ENCODE results near the gene ITGA3. TPM values are rescaled to one million over a fixed set of nuclear protein-coding genes. Genes with fewer than 3 reads are reported as not detected.

Gene ITGA3
- total and polyA plus RNA-seq, 2 of the 13 experiments (the other 11 are each of a cell fraction or from before 2014, with no cell fraction given): 0.48 to 0.69 TPM

DNA sequence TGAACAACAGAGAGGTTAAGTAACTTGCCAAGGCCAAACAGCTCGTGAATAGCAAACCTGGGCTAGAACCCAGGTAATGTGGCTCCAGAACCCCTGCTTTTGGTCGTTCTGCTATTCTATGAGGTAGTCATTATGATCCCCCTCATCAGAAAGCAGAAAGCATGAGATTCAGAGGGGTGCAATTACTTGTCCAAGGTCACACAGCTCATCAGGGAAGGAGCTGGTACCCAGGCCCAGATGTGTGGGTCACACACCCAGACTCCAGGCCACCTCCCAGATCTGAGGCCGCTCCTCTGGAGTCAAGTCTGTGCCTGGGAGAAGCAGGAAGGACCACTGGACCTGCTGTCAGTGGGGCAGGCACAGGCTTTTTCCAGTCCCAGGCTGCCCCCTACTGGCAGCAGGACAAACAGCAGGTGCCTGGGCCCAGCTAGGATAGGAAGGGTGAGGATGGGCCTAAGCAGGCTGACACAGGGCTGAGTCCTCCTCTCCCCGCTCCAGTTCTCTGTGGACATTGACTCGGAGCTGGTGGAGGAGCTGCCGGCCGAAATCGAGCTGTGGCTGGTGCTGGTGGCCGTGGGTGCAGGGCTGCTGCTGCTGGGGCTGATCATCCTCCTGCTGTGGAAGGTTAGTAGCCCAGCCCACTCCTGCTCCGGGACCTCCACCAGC, 31.5 kb downstream of the ITGA3 start (continued):
- TF ChIP-seq ATF2 (CRISPR knock-in tag; IDR thresholded peaks at IDR 0.05) (peak; percentile 43; the same call in 1 of the 2 replicates), FOSL2 (CRISPR knock-in tag; IDR thresholded peaks at IDR 0.05) (peak; percentile 44; the same call in 1 of the 2 replicates), ZFP36L1 (CRISPR knock-in tag; IDR thresholded peaks at IDR 0.05) (no peak), ZNF572 (CRISPR knock-in tag; IDR thresholded peaks at IDR 0.05) (0 out of 2 replicates have a peak, but pooled peaks have one; percentile 36), ZNF292 (CRISPR knock-in tag; IDR thresholded peaks at IDR 0.05; ENCODE audit: borderline replicate concordance, low read depth) (0 out of 2 replicates have a peak, but pooled peaks have one; percentile 30), ETV6 (CRISPR knock-in tag; conservative IDR thresholded peaks at IDR 0.05) (no peak), ZNF674 (CRISPR knock-in tag; IDR thresholded peaks at IDR 0.05; ENCODE audit: low read depth) (peak; percentile 55; the same call in 1 of the 2 replicates), NFKB2 (CRISPR knock-in tag; IDR thresholded peaks at IDR 0.05; ENCODE audit: borderline replicate concordance) (0 out of 2 replicates have a peak, but pooled peaks have one; percentile 35), ZNF232 (CRISPR knock-in tag; IDR thresholded peaks at IDR 0.05; ENCODE audit: borderline replicate concordance) (no peak), ZKSCAN5 (CRISPR knock-in tag; IDR thresholded peaks at IDR 0.05) (no peak), BATF2 (CRISPR knock-in tag; IDR thresholded peaks at IDR 0.05) (no peak), ETV5 (CRISPR knock-in tag; IDR thresholded peaks at IDR 0.05; ENCODE audit: borderline replicate concordance) (no peak), ZMYM3 (CRISPR knock-in tag; IDR thresholded peaks at IDR 0.05) (peak; percentile 67), ZNF333 (CRISPR knock-in tag; IDR thresholded peaks at IDR 0.05; ENCODE audit: borderline replicate concordance) (peak; percentile 59; the same call in 1 of the 2 replicates), ZNF503 (CRISPR knock-in tag; IDR thresholded peaks at IDR 0.05) (no peak), WIZ (CRISPR knock-in tag; IDR thresholded peaks at IDR 0.05) (no peak), HNF1B (CRISPR knock-in tag; IDR thresholded peaks at IDR 0.05) (peak; percentile 40; the same call in 1 of the 2 replicates), RAD51 (IDR thresholded peaks at IDR 0.05; ENCODE audit: borderline replicate concordance) (no peak), ZNF251 (CRISPR knock-in tag; IDR thresholded peaks at IDR 0.05) (no peak), CREM (IDR thresholded peaks at IDR 0.05) (no peak), CREM (CRISPR knock-in tag; IDR thresholded peaks at IDR 0.05) (no peak), MBD4 (IDR thresholded peaks at IDR 0.05; ENCODE audit: borderline replicate concordance, low read length) (no peak), EED (CRISPR knock-in tag; IDR thresholded peaks at IDR 0.05) (peak; percentile 65), ZNF136 (CRISPR knock-in tag; IDR thresholded peaks at IDR 0.05; ENCODE audit: low read depth) (no peak)
- TF ChIP-seq, protein P1, sequence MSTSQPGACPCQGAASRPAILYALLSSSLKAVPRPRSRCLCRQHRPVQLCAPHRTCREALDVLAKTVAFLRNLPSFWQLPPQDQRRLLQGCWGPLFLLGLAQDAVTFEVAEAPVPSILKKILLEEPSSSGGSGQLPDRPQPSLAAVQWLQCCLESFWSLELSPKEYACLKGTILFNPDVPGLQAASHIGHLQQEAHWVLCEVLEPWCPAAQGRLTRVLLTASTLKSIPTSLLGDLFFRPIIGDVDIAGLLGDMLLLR (CRISPR knock-in tag; IDR thresholded peaks at IDR 0.05): peak; percentile 42; the same call in 1 of the 2 replicates
